Measurements from ENCODE around the gene SEMA5A.
A peak's percentile ranks its signal among the peaks of the same experiment; 100 is the strongest.
"Not testable (repeated sequence)": the region's sequence is repeated elsewhere in the genome, so short reads cannot be mapped to it uniquely, and the experiment has no call there.

Gene SEMA5A

DNA sequence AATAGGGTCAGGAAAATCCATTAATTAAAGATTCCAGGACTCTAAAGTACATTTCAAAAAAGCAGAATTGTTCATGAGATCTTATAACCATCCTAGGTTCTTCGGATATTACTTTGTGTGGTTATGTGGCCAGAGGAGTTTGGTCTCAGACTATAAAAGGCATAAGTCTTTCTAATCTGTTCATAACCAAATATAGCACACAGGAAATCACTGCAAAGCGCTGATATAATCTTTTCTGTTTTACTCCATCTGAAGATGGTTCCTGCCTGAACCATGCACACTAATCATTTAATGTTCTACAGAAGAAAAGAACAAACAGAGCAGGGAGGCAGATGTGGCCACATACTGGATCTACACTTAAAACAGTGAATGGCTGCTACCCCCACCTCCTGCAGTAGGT is 182.8 kb downstream of the SEMA5A start:
- no peaks in the 10 kb centered on the region for H3K27me3 ChIP-seq (ENCODE audit: insufficient read depth, insufficient read length)
- TF ChIP-seq ZNF274 (IDR thresholded peaks at IDR 0.05; ENCODE audit: low read depth, low read length) (no peak), SUZ12 (IDR thresholded peaks at IDR 0.05; ENCODE audit: extremely low read depth, insufficient read depth, insufficient read length) (no peak), YY1 (IDR thresholded peaks at IDR 0.05; ENCODE audit: insufficient read depth, insufficient read length) (no peak)
- H3K4me1 ChIP-seq (ENCODE audit: insufficient read depth, insufficient read length) = no peaks in the 10 kb centered on the region
- H3K4me3 ChIP-seq (ENCODE audit: insufficient read length, low read depth) = no peak overlapping the region
- no peaks in the 10 kb centered on the region for H3K36me3 ChIP-seq (ENCODE audit: insufficient read depth, insufficient read length, low read length)
- DNase-seq (ENCODE audit: low read depth, low spot score) = no peak
- H3K9ac ChIP-seq (ENCODE audit: insufficient read length, low read depth) = no peak overlapping the region
- no peaks in the 10 kb centered on the region for H3K9me3 ChIP-seq (ENCODE audit: insufficient read depth, low read length)

DNA sequence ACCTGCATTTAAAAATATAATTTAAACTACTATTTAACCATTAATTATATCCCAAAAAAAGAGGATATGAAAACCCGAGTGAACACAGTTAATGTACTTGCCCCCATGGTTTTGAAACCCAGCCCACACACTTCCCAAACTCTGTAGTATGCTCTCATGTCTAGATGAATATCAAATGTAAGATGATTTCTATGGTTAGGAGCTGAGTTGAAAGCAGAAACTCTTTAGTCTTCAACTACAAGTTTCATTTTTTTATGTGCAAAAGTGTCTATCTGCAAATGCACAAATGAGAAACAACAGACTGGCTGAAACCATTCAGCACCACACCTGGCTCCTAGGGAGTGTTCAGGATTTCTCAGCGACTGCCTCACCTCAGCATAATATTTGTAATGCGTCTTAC is 183.3 kb downstream of the SEMA5A start:
- H3K36me3 ChIP-seq (ENCODE audit: insufficient read depth, insufficient read length, low read length) = no peaks in the 10 kb centered on the region
- no peaks in the 10 kb centered on the region for H3K4me1 ChIP-seq (ENCODE audit: insufficient read depth, insufficient read length)
- no peak overlapping the region for H3K4me3 ChIP-seq (ENCODE audit: insufficient read length, low read depth)
- H3K9ac ChIP-seq (ENCODE audit: insufficient read length, low read depth) = no peak overlapping the region
- H3K27me3 ChIP-seq (ENCODE audit: insufficient read depth, insufficient read length) = no peaks in the 10 kb centered on the region
- no peaks in the 10 kb centered on the region for H3K9me3 ChIP-seq (ENCODE audit: insufficient read depth, low read length)
- DNase-seq (ENCODE audit: low read depth, low spot score) = no peak
- TF ChIP-seq SUZ12 (IDR thresholded peaks at IDR 0.05; ENCODE audit: extremely low read depth, insufficient read depth, insufficient read length) (no peak), ZNF274 (IDR thresholded peaks at IDR 0.05; ENCODE audit: low read depth, low read length) (no peak)

DNA sequence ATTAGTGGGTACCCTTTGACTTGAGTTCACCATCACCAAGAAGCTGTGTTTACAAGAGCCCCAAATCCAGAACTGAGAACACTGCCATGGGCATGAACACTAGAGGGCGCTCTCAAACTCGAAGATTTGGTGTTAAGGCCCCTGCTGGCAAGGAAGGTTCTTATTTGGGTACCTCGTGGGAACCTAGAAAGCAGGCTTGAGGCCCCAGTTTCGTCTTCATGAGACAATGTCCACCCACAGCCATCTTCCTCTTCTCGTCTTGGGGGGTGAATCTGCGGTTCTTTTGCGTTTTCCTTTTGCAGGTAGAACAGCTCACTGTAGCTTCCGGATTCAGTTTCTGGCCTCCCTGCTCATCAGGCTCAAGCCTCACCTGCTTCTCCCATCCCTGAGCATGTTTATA is 184.0 kb downstream of the SEMA5A start:
- peak; percentile 64 for DNase-seq (ENCODE audit: low read depth, low spot score)

DNA sequence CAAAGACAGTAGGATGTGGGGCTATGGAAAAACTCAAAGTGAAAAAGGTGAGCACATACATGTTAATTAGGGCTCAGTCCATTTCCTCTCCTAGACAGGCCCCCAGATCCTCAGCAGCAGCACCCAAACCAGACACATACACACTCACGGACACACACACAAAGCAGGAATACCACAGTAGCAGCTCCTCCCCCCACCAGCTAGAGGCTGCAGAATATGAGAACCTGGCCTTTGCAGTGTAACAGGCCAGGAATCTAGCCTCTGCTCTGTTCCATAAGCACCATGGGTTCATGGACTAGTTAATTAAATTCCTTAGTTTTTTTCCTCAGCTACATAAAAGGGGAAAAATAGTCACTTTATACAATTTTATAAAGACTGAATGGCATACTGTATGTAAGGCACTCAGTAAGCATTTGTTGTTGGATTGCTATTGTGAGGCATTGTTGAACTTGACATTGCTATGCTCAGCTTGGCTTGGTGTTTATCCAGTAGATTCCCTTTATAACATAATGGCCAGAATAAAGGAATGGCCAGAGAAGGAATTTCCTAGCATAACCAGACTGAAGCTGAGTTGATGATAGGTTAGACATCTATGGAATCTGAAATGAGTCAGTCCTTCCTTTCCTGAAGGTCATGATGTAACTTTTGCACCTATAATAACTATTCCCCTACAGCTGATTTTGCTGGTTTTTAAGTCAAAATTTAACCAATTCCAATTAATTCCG is 186.8 kb downstream of the SEMA5A start:
- no peaks in the 10 kb centered on the region for H3K27me3 ChIP-seq (ENCODE audit: insufficient read depth, insufficient read length)
- no peak for DNase-seq (ENCODE audit: low read depth, low spot score)
- no peak overlapping the region for H3K4me3 ChIP-seq (ENCODE audit: insufficient read length, low read depth)
- H3K9me3 ChIP-seq (ENCODE audit: insufficient read depth, low read length) = no peaks in the 10 kb centered on the region
- TF ChIP-seq ZNF274 (IDR thresholded peaks at IDR 0.05; ENCODE audit: low read depth, low read length) (no peak), YY1 (IDR thresholded peaks at IDR 0.05; ENCODE audit: insufficient read depth, insufficient read length) (no peak), SUZ12 (IDR thresholded peaks at IDR 0.05; ENCODE audit: extremely low read depth, insufficient read depth, insufficient read length) (no peak)
- H3K9ac ChIP-seq (ENCODE audit: insufficient read length, low read depth) = no peak overlapping the region
- no peaks in the 10 kb centered on the region for H3K4me1 ChIP-seq (ENCODE audit: insufficient read depth, insufficient read length)
- no peaks in the 10 kb centered on the region for H3K36me3 ChIP-seq (ENCODE audit: insufficient read depth, insufficient read length, low read length)

More for the DNA sequence above, 184.0 kb downstream of the SEMA5A start:
- no peaks in the 10 kb centered on the region for H3K4me1 ChIP-seq (ENCODE audit: insufficient read depth, insufficient read length)
- H3K27me3 ChIP-seq (ENCODE audit: insufficient read depth, insufficient read length) = no peaks in the 10 kb centered on the region
- H3K4me3 ChIP-seq (ENCODE audit: insufficient read length, low read depth) = no peak overlapping the region
- no peak overlapping the region for H3K9ac ChIP-seq (ENCODE audit: insufficient read length, low read depth)
- TF ChIP-seq YY1 (IDR thresholded peaks at IDR 0.05; ENCODE audit: insufficient read depth, insufficient read length) = no peak
- no peak for TF ChIP-seq SUZ12 (IDR thresholded peaks at IDR 0.05; ENCODE audit: extremely low read depth, insufficient read depth, insufficient read length)
- TF ChIP-seq ZNF274 (IDR thresholded peaks at IDR 0.05; ENCODE audit: low read depth, low read length) = no peak
- H3K9me3 ChIP-seq (ENCODE audit: insufficient read depth, low read length) = no peaks in the 10 kb centered on the region
- no peaks in the 10 kb centered on the region for H3K36me3 ChIP-seq (ENCODE audit: insufficient read depth, insufficient read length, low read length)

DNA sequence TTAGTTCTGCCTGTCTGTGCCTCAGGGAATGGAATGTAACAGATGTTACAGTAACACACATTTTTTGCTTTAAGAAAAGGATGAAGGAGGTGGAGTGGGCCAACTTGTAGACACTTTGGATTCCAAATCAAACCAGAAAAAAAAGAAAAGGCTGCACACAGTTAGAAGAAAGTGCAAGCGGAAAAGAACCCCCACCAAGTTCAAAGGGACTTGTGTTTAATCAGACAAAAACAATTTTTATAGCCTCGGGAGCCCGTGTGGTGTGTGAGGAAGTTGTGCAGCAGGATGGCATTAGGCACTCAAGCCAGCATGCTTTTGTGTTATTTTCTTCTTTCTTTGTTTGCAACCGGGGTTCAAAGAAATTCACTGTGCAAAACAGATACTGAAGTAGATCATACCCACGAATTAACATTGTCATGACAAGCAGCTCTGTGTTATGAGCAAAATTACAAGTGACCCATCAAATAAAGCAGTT is 189.5 kb downstream of the SEMA5A start:
- TF ChIP-seq ZNF274 (IDR thresholded peaks at IDR 0.05; ENCODE audit: low read depth, low read length) (no peak), YY1 (IDR thresholded peaks at IDR 0.05; ENCODE audit: insufficient read depth, insufficient read length) (no peak), SUZ12 (IDR thresholded peaks at IDR 0.05; ENCODE audit: extremely low read depth, insufficient read depth, insufficient read length) (no peak)
- Histone ChIP-seq H3K4me3 (ENCODE audit: insufficient read length, low read depth) (no peak overlapping the region), H3K9me3 (ENCODE audit: insufficient read depth, low read length) (no peaks in the 10 kb centered on the region), H3K27me3 (ENCODE audit: insufficient read depth, insufficient read length) (no peaks in the 10 kb centered on the region), H3K4me1 (ENCODE audit: insufficient read depth, insufficient read length) (no peaks in the 10 kb centered on the region), H3K9ac (ENCODE audit: insufficient read length, low read depth) (no peak overlapping the region), H3K36me3 (ENCODE audit: insufficient read depth, insufficient read length, low read length) (no peaks in the 10 kb centered on the region)
- DNase-seq (ENCODE audit: low read depth, low spot score) = no peak

DNA sequence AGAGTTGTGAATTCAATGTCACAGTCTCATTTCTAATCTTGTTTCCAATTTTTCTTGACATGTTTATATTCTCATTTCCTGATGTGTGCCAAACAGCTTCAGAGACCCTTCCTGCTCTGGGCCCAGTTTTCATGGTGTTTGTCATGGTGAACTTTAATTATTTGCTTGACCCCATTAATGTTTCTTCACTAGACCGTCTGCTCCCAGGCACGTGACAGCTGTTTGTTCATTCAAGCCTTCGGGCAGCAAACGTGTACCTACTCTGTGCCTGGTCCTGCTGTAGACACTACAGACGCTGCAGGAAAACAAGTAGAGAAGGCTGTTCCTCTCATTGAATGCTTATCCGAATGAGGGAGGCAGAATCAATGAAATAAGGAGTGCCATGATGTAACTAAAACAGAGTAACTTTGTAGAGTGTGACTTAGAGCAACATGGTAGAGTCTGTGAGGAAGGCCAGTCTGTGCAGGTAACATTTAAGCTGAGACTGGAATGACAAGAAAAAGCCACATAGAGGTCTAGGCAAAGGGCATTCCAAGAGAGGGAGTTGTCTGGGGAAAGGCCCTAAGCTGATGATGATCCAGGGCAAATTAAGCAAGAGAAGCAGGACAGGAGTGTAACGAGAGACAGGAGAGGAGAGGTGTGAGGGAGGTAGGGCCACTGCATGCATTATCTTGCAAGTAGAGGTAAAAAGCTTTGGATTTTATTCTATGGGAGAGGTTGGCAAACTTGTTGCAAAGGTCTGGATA is 191.4 kb downstream of the SEMA5A start:
- DNase-seq (ENCODE audit: low read depth, low spot score) = no peak
- Histone ChIP-seq H3K4me1 (ENCODE audit: insufficient read depth, insufficient read length) (no peaks in the 10 kb centered on the region), H3K27me3 (ENCODE audit: insufficient read depth, insufficient read length) (no peaks in the 10 kb centered on the region), H3K9me3 (ENCODE audit: insufficient read depth, low read length) (no peaks in the 10 kb centered on the region), H3K4me3 (ENCODE audit: insufficient read length, low read depth) (no peak overlapping the region), H3K9ac (ENCODE audit: insufficient read length, low read depth) (no peak overlapping the region), H3K36me3 (ENCODE audit: insufficient read depth, insufficient read length, low read length) (no peaks in the 10 kb centered on the region)
- TF ChIP-seq YY1 (IDR thresholded peaks at IDR 0.05; ENCODE audit: insufficient read depth, insufficient read length) (no peak), ZNF274 (IDR thresholded peaks at IDR 0.05; ENCODE audit: low read depth, low read length) (no peak), SUZ12 (IDR thresholded peaks at IDR 0.05; ENCODE audit: extremely low read depth, insufficient read depth, insufficient read length) (no peak)

DNA sequence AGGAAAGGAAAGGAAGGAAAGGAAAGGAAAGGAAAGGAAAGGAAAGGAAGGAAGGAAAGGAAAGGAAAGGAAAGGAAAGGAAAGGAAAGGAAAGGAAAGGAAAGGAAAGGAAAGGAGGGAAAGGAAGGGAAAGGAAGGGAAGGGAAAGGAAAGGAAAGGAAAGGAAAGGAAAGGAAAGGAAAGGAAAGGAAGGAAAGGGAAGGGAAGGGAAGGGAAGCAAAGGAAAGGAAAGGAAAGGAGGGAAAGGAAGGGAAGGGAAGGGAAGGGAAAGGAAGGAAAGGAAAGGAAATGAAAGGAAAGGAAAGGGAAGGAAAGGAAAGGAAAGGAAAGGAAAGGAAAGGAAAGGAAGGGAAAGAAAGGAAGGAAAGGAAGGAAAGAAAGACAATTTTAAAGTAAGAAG is 192.8 kb downstream of the SEMA5A start:
- DNase-seq (ENCODE audit: low read depth, low spot score); H3K27me3 ChIP-seq (ENCODE audit: insufficient read depth, insufficient read length); H3K9ac ChIP-seq (ENCODE audit: insufficient read length, low read depth); H3K9me3 ChIP-seq (ENCODE audit: insufficient read depth, low read length); H3K4me3 ChIP-seq (ENCODE audit: insufficient read length, low read depth); H3K4me1 ChIP-seq (ENCODE audit: insufficient read depth, insufficient read length); H3K36me3 ChIP-seq (ENCODE audit: insufficient read depth, insufficient read length, low read length): not testable (repeated sequence)

All from NT2/D1 (cell line).